Ovary (tissue), 9 donors: ENCODE data around the gene SERPING1. TPM values are rescaled to one million over a fixed set of nuclear protein-coding genes. Genes with fewer than 3 reads are reported as not detected.

ENCODE experiments used
- DNase-seq, 5 donors: peaks; one replicate each; pipeline ENCODE4 v3.0.0-alpha.2; 2019 to 2020
- H3K27ac ChIP-seq, 2 donors: fragments of 200-600 bp; one replicate each; pipeline versions ENCODE4 v1.5.1 to v1.8.0; 2019 to 2022
- H3K27me3 ChIP-seq: fragments of 200-600 bp; one replicate; pipeline ENCODE4 v1.8.0; 2022
- H3K36me3 ChIP-seq: fragments of 200-600 bp; sonication (generic); one replicate; pipeline ENCODE4 v1.5.1; 2019
- H3K4me1 ChIP-seq: one replicate; pipeline ENCODE4 v1.8.1; 2013; ENCODE audit warnings: mild to moderate bottlenecking, moderate library complexity; ENCODE audit not compliant: insufficient read depth
- H3K4me3 ChIP-seq: fragments of 200-600 bp; sonication (generic); one replicate; pipeline ENCODE4 v1.5.1; 2017
- H3K9me3 ChIP-seq, 2 donors: fragments of 200-600 bp in 1 of 2; sonication (generic) in 1 of 2; one replicate each; pipeline versions ENCODE4 v1.5.1 to v1.8.1; 2013 to 2019; ENCODE audit warnings: mild to moderate bottlenecking in 1 of 2, moderate library complexity in 1 of 2
- EP300 ChIP-seq: sonication (generic); formaldehyde crosslinking; IDR thresholded peaks from one replicate; pipeline ENCODE4 v1.6.1; 2017; ENCODE audit warnings: antibody characterized with exemption
- POLR2A ChIP-seq: fragments of 450-650 bp; IDR thresholded peaks from one replicate; pipeline ENCODE4 v1.6.1; 2017; ENCODE audit warnings: antibody characterized with exemption, mild to moderate bottlenecking, moderate library complexity
- WGBS, 3 donors: extraction: QIAGEN DNeasy Blood & Tissue Kit in 1 of 3; methylation state at CpG; one replicate each; pipeline versions ENCODE4 v1.1.5 to v1.1.7; 2013 to 2017; 5-methylcytosine and 5-hydroxymethylcytosine counted together
- intact Hi-C, 4 donors: fragments of 100-400 bp; cut with DNase I; formaldehyde crosslinking; loops; one replicate each; pipeline versions ENCODE4 v1.11.0 to v1.15.1; 2022 to 2023
- polyA plus RNA-seq, 2 donors: library from polyadenylated mRNA; stranded (reverse); fragments of 200-250 nt in 1 of 2; fragments of 350-450 nt in 1 of 2; fragmentation: Illumina TruSeq in 1 of 2; extraction: RNeasy Lipid Tissue Mini Kit (QIAGEN cat#74804) in 1 of 2; gene quantifications; one replicate each; pipeline ENCODE4 v1.2.3, GENCODE V29; 2013 to 2014
- total RNA-seq, 7 donors: library from RNA; depleted of rRNA in 2 of 7; stranded (reverse); fragments of >200 nt in 2 of 7; fragmentation: NEBNext Ultra II Directional in 3 of 7; extraction: Animal tissue kit (Norgen Biotek cat#: 25700) in 3 of 7; gene quantifications; one replicate each; pipeline versions ENCODE4 v1.1.0 to v1.2.4, GENCODE V29; 2016 to 2023
- TF ChIP-seq, protein P1 (sequence below), 3 donors: fragments of 450-650 bp in 2 of 3; fragments of 200-600 bp in 1 of 3; IDR thresholded peaks; one replicate each; pipeline versions ENCODE4 v1.5.1 to v1.8.0; 2016 to 2022; ENCODE audit warnings: antibody characterized with exemption in 3 of 3, mild to moderate bottlenecking in 1 of 3
- donor health status: DM: no; HTN: no; CAD: no; lungs with moderate emphysema.
- donor health status: DM: no; HTN: no; CAD: no.
- donor health status: Bipolar disorder and iron deficiency.
- donor health status: DM: yes; HTN: yes; CAD: no.
- donor health status: DM: no; HTN: no; CAD: no.
- donor health status: DM: yes; HTN: yes; CAD: no.

SERPING1 gene
- total and polyA plus RNA-seq, 9 donors = 454 to 2,358 (median 729) TPM

DNA sequence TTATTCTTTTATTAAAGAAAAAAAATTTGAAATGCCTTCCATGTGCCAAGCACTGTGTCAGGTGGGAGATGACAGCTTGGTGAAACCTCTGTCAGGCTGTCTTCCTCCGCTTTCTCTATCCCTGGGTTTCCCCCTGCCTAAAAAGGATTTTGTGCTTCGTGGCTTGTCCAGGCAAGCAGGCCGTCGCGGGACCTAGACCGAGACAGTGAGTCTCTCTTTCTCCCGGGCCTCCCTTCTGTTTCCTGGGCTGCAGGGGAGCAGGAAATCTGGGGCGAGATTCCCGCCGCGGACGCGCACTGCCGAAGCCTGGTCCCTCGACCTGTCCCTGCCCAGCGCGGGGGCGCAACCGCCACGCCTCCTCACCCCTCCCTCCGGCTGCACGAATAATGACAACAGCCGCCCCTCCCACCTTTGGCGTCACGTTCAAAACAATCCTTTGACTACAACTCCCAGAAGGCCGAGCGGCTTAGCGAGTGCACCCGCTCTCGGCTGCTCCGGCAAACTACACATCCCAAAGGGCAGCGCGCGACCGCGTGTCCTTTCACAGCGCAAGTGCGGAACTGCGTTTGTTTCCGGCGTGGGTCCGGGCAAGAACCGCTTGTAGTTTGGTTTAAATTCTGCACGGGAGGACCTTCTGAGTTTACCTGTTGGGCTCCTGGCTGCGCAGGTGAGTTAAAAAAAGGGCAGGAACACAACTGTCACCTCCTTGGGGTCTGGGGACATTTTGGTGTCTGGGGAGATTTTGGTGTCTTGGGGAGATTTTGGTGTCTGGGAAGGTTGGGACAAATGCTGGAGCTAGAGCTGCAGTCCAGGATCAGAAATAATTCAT lies 59.9 kb downstream of the SERPING1 start, which contains the start of gene CLP1:
Gene CLP1 (plus strand): TSS at position 569 of the 829 bp plus-strand sequence. CDS start 1,715 bp downstream, outside the sequence.
- TF ChIP-seq, protein P1, sequence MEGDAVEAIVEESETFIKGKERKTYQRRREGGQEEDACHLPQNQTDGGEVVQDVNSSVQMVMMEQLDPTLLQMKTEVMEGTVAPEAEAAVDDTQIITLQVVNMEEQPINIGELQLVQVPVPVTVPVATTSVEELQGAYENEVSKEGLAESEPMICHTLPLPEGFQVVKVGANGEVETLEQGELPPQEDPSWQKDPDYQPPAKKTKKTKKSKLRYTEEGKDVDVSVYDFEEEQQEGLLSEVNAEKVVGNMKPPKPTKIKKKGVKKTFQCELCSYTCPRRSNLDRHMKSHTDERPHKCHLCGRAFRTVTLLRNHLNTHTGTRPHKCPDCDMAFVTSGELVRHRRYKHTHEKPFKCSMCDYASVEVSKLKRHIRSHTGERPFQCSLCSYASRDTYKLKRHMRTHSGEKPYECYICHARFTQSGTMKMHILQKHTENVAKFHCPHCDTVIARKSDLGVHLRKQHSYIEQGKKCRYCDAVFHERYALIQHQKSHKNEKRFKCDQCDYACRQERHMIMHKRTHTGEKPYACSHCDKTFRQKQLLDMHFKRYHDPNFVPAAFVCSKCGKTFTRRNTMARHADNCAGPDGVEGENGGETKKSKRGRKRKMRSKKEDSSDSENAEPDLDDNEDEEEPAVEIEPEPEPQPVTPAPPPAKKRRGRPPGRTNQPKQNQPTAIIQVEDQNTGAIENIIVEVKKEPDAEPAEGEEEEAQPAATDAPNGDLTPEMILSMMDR (IDR thresholded peaks at IDR 0.05) = peak in 1 of 3 donors; percentile 40
- no peak for TF ChIP-seq EP300
- peak; percentile 80 for TF ChIP-seq POLR2A
- DNase-seq = peak; percentile 99 to 100 (median 99)
- intact Hi-C loops = loop anchor here in 1 of 4 donors (10.0 kb wide), 1 partner anchor 333 kb away; the partner anchor contains the start of gene TNKS1BP1
- Histone ChIP-seq H3K27ac (peak within 1 kb of the TSS; percentile 56 to 84), H3K4me3 (peak within 1 kb of the TSS; percentile 59), H3K36me3 (no peaks in the 10 kb centered on the region), H3K27me3 (no peaks in the 10 kb centered on the region), H3K4me1 (peaks cover 3% of the 10 kb centered on the region), H3K9me3 (no peaks in the 10 kb centered on the region)
- WGBS, 3 donors = 0 to 1% (median 0%) methylated on average over 44 to 45 of the region's 45 CpGs

DNA sequence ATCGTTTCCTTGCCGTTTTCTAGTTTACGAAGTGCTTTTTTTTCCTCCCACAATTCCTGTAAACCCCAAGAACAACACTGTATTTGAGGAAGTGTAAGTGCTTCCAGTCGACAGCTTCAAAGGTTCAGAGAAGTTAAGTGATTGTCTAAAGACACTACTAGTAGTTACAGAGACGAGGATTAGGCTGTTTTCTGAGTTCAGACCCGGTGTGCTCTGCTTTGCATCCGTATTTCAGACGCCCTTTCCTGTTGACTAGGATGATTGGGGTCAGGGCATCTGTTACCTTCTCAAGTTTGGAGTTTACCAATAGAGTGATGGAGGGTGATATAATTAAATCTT lies 60.5 kb downstream of the SERPING1 start:
- Histone ChIP-seq H3K27me3 (no peaks in the 10 kb centered on the region), H3K36me3 (no peaks in the 10 kb centered on the region), H3K4me3 (peak overlapping the region; percentile 59), H3K4me1 (peaks cover 3% of the 10 kb centered on the region), H3K27ac (no peak overlapping the region), H3K9me3 (no peaks in the 10 kb centered on the region)
- no peak for DNase-seq
- 0 to 1% (median 0%) methylated on average over 8 of the region's 8 CpGs for WGBS, 3 donors
- intact Hi-C loops = loop anchor here in 1 of 4 donors (10.0 kb wide), 1 partner anchor 333 kb away; the partner anchor contains the start of gene TNKS1BP1
- TF ChIP-seq, protein P1 (IDR thresholded peaks at IDR 0.05) = no peak
- TF ChIP-seq POLR2A (no peak), EP300 (no peak)

DNA sequence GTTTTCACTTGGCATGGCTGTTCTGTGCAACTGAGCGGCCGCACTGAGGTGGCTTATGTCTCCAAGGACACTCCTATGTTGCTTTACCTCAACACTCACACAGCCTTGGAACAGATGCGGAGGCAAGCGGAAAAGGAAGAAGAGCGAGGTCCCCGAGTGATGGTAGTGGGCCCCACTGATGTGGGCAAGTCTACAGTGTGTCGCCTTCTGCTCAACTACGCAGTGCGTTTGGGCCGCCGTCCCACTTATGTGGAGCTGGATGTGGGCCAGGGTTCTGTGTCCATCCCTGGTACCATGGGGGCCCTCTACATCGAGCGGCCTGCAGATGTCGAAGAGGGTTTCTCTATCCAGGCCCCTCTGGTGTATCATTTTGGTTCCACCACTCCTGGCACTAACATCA lies 62.2 kb downstream of the SERPING1 start:
- Histone ChIP-seq H3K4me3 (no peak overlapping the region), H3K4me1 (peaks cover 3% of the 10 kb centered on the region), H3K9me3 (no peaks in the 10 kb centered on the region), H3K36me3 (no peaks in the 10 kb centered on the region), H3K27me3 (no peaks in the 10 kb centered on the region), H3K27ac (no peak overlapping the region)
- DNase-seq = peak in 1 of 5 donors; percentile 43
- TF ChIP-seq, protein P1 (IDR thresholded peaks at IDR 0.05) = no peak
- no peak for TF ChIP-seq POLR2A
- no peak for TF ChIP-seq EP300
- intact Hi-C loops = loop anchor here in 2 of 4 donors (10.0 kb wide), 2 partner anchors 335 to 1895 kb away; partner anchors contain the start of gene TNKS1BP1 (in 1 of the 2)
- 94 to 95% (median 94%) methylated on average over 14 of the region's 14 CpGs for WGBS, 3 donors

DNA sequence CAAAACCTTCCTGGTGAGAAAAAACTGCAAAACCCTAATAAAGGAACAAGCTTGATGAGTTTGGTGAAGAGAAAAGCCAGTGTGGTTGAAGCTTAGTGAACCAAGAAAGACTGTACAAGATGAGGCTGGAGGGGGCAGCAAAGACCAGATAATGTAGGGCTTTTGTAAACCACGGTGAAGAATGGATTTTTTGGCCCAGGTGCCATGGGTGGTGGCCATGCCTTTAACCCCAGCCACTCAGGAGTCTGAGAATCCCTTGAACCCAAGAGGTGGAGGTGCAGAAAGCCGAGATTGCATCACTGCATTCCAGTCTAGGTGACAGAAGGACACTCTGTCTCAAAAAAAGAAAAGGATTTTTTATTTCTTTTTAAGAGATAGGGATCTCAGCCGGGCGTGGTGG lies 65.4 kb downstream of the SERPING1 start:
- WGBS, 3 donors = 68 to 72% (median 70%) methylated on average over 4 of the region's 4 CpGs
- TF ChIP-seq POLR2A (no peak), EP300 (no peak)
- TF ChIP-seq, protein P1 (IDR thresholded peaks at IDR 0.05) = no peak
- H3K9me3 ChIP-seq = no peaks in the 10 kb centered on the region
- no peak overlapping the region for H3K4me3 ChIP-seq
- H3K4me1 ChIP-seq = peaks cover 3% of the 10 kb centered on the region
- no peaks in the 10 kb centered on the region for H3K36me3 ChIP-seq
- intact Hi-C loops = loop anchor here in 1 of 4 donors (10.0 kb wide), 1 partner anchor 1892 kb away; no protein-coding TSS in a partner anchor
- DNase-seq = no peak
- H3K27ac ChIP-seq = no peak overlapping the region
- no peaks in the 10 kb centered on the region for H3K27me3 ChIP-seq
